Subcutaneous abdominal adipose tissue (tissue), 5 donors: ENCODE data around the gene PLEKHG2.
A peak's percentile ranks its signal among the peaks of the same experiment; 100 is the strongest.

Experiments used
- H3K27ac ChIP-seq: one replicate; pipeline ENCODE4 v1.7.0; 2013; ENCODE audit warnings: low read depth, mild to moderate bottlenecking, inconsistent platforms, low read length, moderate library complexity
- H3K27me3 ChIP-seq, 5 donors: one replicate each; pipeline ENCODE4 v1.7.0; 2013; ENCODE audit warnings: low read length in 5 of 5, inconsistent platforms in 1 of 5; ENCODE audit not compliant: control insufficient read depth in 5 of 5, insufficient read depth in 4 of 5
- H3K36me3 ChIP-seq, 5 donors: one replicate each; pipeline ENCODE4 v1.7.0; 2013; ENCODE audit warnings: low read length in 5 of 5; ENCODE audit not compliant: control insufficient read depth in 5 of 5, insufficient read depth in 5 of 5
- H3K4me1 ChIP-seq, 5 donors: one replicate each; pipeline ENCODE4 v1.7.0; 2013; ENCODE audit warnings: low read length in 5 of 5, mild to moderate bottlenecking in 3 of 5, moderate library complexity in 1 of 5; ENCODE audit not compliant: control insufficient read depth in 5 of 5, insufficient read depth in 5 of 5
- H3K4me3 ChIP-seq, 5 donors: one replicate each; pipeline ENCODE4 v1.7.0; 2013; ENCODE audit warnings: low read length in 5 of 5, low read depth in 1 of 5
- H3K9ac ChIP-seq, 5 donors: one replicate each; pipeline ENCODE4 v1.7.0; 2013; ENCODE audit warnings: low read length in 5 of 5, mild to moderate bottlenecking in 4 of 5, moderate library complexity in 3 of 5
- H3K9me3 ChIP-seq, 5 donors: one replicate each; pipeline ENCODE4 v1.7.0; 2013; ENCODE audit warnings: low read length in 5 of 5; ENCODE audit not compliant: control insufficient read depth in 5 of 5
- donor health status: healthy.
- donor health status: healthy.
- donor health status: healthy.
- donor health status: healthy.
- donor health status: healthy.

Gene PLEKHG2

DNA sequence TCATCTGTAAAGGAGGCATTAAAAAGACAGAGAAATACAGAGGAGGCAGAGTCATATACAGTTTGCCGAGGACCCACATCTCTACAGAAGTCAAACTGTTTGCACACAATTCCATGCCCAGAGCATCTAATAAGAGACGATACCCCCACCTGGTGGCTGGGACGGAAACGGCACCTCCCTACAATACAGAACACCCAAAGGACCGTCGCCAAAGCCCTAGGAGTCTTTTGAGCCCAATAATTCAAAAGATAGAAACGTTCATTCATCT, 703 bp upstream of the PLEKHG2 start:
- Histone ChIP-seq H3K4me1 (peaks cover 22 to 52% (median 45%) of the 10 kb centered on the region in 5 donors), H3K9me3 (no peaks in the 10 kb centered on the region), H3K27me3 (peaks cover 0 to 4% (median 0%) of the 10 kb centered on the region in 5 donors), H3K36me3 (peaks cover 0 to 32% (median 24%) of the 10 kb centered on the region in 5 donors), H3K27ac (peak overlapping the region; percentile 99), H3K9ac (peak overlapping the region in 3 of 5 donors; percentile 19 to 84 (median 49)), H3K4me3 (peak overlapping the region; percentile 65 to 100 (median 99))

DNA sequence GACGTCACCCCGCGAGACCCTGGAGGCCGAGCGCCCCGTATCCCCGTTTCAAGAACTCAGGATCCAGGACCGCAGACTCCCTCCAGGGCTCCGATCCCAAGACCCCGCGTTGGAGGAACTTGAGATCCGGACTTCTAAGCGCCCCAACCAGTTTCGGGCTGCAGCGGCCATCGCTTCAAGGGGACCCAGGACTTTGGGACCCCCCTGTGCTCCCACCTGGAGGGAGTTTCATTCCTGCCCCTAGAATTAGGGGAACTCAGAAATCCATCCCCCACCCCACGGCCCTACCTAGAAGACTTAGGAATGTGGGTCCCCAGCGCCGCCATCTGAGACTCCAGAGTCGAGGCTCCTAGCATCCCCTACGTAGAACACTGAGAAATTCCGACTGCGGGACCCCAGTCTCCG, 400 bp downstream of the PLEKHG2 start:
- Histone ChIP-seq H3K27ac (peak overlapping the region; percentile 99), H3K4me1 (peaks cover 22 to 52% (median 45%) of the 10 kb centered on the region in 5 donors), H3K27me3 (peaks cover 0 to 4% (median 0%) of the 10 kb centered on the region in 5 donors), H3K36me3 (peaks cover 0 to 33% (median 19%) of the 10 kb centered on the region in 5 donors), H3K4me3 (peak overlapping the region; percentile 70 to 100 (median 88)), H3K9ac (peak overlapping the region; percentile 26 to 88 (median 64)), H3K9me3 (no peaks in the 10 kb centered on the region)

GRCh38 chr19:39413272-39413910, 922 bp downstream of the PLEKHG2 start:
- Histone ChIP-seq H3K36me3 (peaks cover 0 to 31% (median 18%) of the 10 kb centered on the region in 5 donors), H3K27ac (peak overlapping the region; percentile 99), H3K4me1 (peaks cover 22 to 52% (median 43%) of the 10 kb centered on the region in 5 donors), H3K4me3 (peak overlapping the region; percentile 70 to 100 (median 88)), H3K27me3 (peaks cover 0 to 4% (median 0%) of the 10 kb centered on the region in 5 donors), H3K9ac (peak overlapping the region; percentile 52 to 88 (median 72)), H3K9me3 (no peaks in the 10 kb centered on the region)

- Histone ChIP-seq H3K4me1 (peaks cover 22 to 48% (median 41%) of the 10 kb centered on the region in 5 donors), H3K27ac (peak overlapping the region; percentile 99), H3K36me3 (peaks cover 0 to 33% (median 19%) of the 10 kb centered on the region in 5 donors), H3K9ac (peak overlapping the region; percentile 52 to 76 (median 68)), H3K4me3 (peak overlapping the region; percentile 70 to 100 (median 83)), H3K9me3 (no peaks in the 10 kb centered on the region), H3K27me3 (peaks cover 0 to 4% (median 0%) of the 10 kb centered on the region in 5 donors)
Measured at GRCh38 chr19:39413911-39414608, 1.6 kb downstream of the PLEKHG2 start.

DNA sequence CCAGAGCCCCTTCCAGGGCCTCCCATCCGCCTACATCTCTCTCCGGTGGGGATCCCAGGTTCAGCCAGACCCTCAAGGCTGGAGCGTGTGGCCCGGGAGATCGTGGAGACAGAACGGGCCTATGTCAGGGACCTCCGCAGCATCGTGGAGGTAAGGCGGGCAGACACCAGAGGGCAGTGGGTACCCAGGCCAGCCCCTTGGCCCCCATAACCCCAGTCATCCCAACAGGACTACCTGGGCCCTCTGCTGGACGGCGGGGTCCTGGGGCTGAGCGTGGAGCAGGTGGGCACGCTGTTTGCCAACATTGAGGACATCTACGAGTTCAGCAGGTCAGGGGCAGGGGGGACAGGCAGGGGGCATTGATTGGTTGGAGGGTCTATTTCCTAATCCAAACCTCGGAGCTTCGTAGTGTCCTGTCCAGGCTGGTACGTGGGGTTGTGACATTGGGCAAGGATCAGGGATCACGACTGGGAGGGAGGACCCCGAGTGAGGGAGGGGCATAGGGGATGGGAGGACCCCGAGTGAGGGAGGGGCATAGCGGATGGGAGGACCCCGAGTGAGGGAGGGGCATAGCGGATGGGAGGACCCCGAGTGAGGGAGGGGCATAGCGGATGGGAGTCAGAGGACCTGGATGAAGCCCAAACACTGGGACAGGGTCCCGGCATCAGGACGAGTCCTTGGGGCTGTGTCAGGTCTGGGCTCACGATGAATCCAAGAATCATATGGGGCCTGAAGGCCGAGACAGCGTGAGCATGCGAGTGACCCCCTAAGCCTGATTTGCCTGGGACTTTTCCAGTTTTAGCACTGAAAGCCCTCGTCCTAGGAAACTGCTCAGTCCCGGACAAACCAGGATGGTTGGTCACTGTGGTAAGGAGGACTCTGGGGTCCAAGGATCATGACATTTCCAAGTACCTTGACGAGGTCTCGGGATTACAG, 2.9 kb downstream of the PLEKHG2 start:
- Histone ChIP-seq H3K36me3 (peaks cover 0 to 40% (median 24%) of the 10 kb centered on the region in 5 donors), H3K27me3 (peaks cover 0 to 4% (median 0%) of the 10 kb centered on the region in 5 donors), H3K4me3 (peak overlapping the region in 3 of 5 donors; percentile 82 to 100 (median 99)), H3K27ac (peak overlapping the region; percentile 99), H3K9ac (peak overlapping the region in 3 of 5 donors; percentile 28 to 52 (median 38)), H3K4me1 (peaks cover 22 to 44% (median 40%) of the 10 kb centered on the region in 5 donors), H3K9me3 (no peaks in the 10 kb centered on the region)

GRCh38 chr19:39416152-39417120, 4.0 kb downstream of the PLEKHG2 start:
- Histone ChIP-seq H3K4me3 (no peak overlapping the region), H3K36me3 (peaks cover 0 to 51% (median 32%) of the 10 kb centered on the region in 5 donors), H3K9me3 (no peaks in the 10 kb centered on the region), H3K4me1 (peaks cover 13 to 33% (median 29%) of the 10 kb centered on the region in 5 donors), H3K27ac (no peak overlapping the region), H3K27me3 (peaks cover 0 to 4% (median 0%) of the 10 kb centered on the region in 5 donors), H3K9ac (peak overlapping the region in 1 of 5 donors; percentile 4)

GRCh38 chr19:39417463-39418181, 5.2 kb downstream of the PLEKHG2 start:
- Histone ChIP-seq H3K4me1 (peaks cover 8 to 32% (median 27%) of the 10 kb centered on the region in 5 donors), H3K27me3 (no peaks in the 10 kb centered on the region), H3K9me3 (no peaks in the 10 kb centered on the region), H3K27ac (no peak overlapping the region), H3K9ac (no peak overlapping the region), H3K4me3 (no peak overlapping the region), H3K36me3 (peaks cover 0 to 60% (median 39%) of the 10 kb centered on the region in 5 donors)

- Histone ChIP-seq H3K27ac (no peak overlapping the region), H3K36me3 (peaks cover 0 to 74% (median 53%) of the 10 kb centered on the region in 5 donors)
Measured at GRCh38 chr19:39419003-39419402, 6.5 kb downstream of the PLEKHG2 start.

More at GRCh38 chr19:39419003-39419402, 6.5 kb downstream of the PLEKHG2 start:
- Histone ChIP-seq H3K9ac (no peak overlapping the region), H3K4me1 (peaks cover 5 to 23% (median 21%) of the 10 kb centered on the region in 5 donors), H3K4me3 (no peak overlapping the region), H3K27me3 (no peaks in the 10 kb centered on the region), H3K9me3 (no peaks in the 10 kb centered on the region)
